DOHH2 (cell line): ENCODE measurements around the gene CETP.

Experiments used
- H3F3A ChIP-seq: fragments of 200-600 bp; sonication (generic), shearing (Covaris generic); 2 replicates; pipeline ENCODE4 v1.6.0; 2016; ENCODE audit warnings: antibody characterized with exemption, mild to moderate bottlenecking; ENCODE audit not compliant: control insufficient read depth, insufficient read depth
- H3K27ac ChIP-seq: fragments of 200-600 bp; sonication (generic); 2 replicates; pipeline ENCODE4 v1.5.1; 2014; ENCODE audit warnings: low read depth, mild to moderate bottlenecking, low read length, moderate library complexity
- H3K27me3 ChIP-seq: fragments of 200-600 bp; sonication (generic); 2 replicates; pipeline ENCODE4 v1.6.1; 2014; ENCODE audit warnings: mild to moderate bottlenecking, low read length, mixed read lengths; ENCODE audit not compliant: control insufficient read depth
- H3K36me3 ChIP-seq: fragments of 200-600 bp; sonication (generic); 2 replicates; pipeline ENCODE4 v1.6.1; 2014; ENCODE audit warnings: mild to moderate bottlenecking, low read length, moderate library complexity, mixed read lengths; ENCODE audit not compliant: control insufficient read depth
- H3K4me1 ChIP-seq: fragments of 200-600 bp; sonication (generic); 2 replicates; pipeline ENCODE4 v1.6.1; 2014; ENCODE audit warnings: mild to moderate bottlenecking, low read length, mixed read lengths; ENCODE audit not compliant: control insufficient read depth
- H3K4me2 ChIP-seq: fragments of 200-600 bp; sonication (generic); 2 replicates; pipeline ENCODE4 v1.6.0; 2014; ENCODE audit warnings: mild to moderate bottlenecking, low read length, moderate library complexity
- H3K4me3 ChIP-seq: fragments of 200-600 bp; sonication (generic); 2 replicates; pipeline ENCODE4 v1.5.1; 2014; ENCODE audit warnings: mild to moderate bottlenecking, low read length, mixed read lengths
- H3K79me2 ChIP-seq: fragments of 200-600 bp; sonication (generic); 2 replicates; pipeline ENCODE4 v1.6.1; 2014; ENCODE audit warnings: mild to moderate bottlenecking, low read length, mixed read lengths; ENCODE audit not compliant: control insufficient read depth
- H3K9me2 ChIP-seq: fragments of 200-600 bp; sonication (generic); replicated peaks from 2 replicates; pipeline ENCODE4 v1.6.1; 2014; ENCODE audit warnings: mild to moderate bottlenecking, low read length, mixed read lengths; ENCODE audit not compliant: control insufficient read depth
- H3K9me3 ChIP-seq: fragments of 200-600 bp; sonication (generic); 2 replicates; pipeline ENCODE4 v1.6.1; 2014; ENCODE audit warnings: antibody characterized with exemption, low read length, mixed read lengths; ENCODE audit not compliant: control insufficient read depth, insufficient read depth
- H4K20me1 ChIP-seq: fragments of 200-600 bp; sonication (generic); 2 replicates; pipeline ENCODE4 v1.6.0; 2014; ENCODE audit warnings: low read depth, mild to moderate bottlenecking, antibody characterized with exemption, low read length, moderate library complexity; ENCODE audit not compliant: control insufficient read depth, insufficient read depth
- CTCF ChIP-seq: fragments of 200-600 bp; sonication (generic); IDR thresholded peaks from one replicate; pipeline ENCODE4 v1.5.1; 2014; ENCODE audit warnings: antibody characterized with exemption, mild to moderate bottlenecking, low read depth, low read length; ENCODE audit not compliant: poor library complexity, severe bottlenecking
- EZH2phosphoT487 ChIP-seq: fragments of 200-600 bp; sonication (generic); IDR thresholded peaks from 2 replicates; pipeline ENCODE4 v1.6.1; 2017; ENCODE audit warnings: borderline replicate concordance, mild to moderate bottlenecking, antibody characterized with exemption, low read length, moderate library complexity, mixed read lengths

Gene CETP

GRCh38 chr16:56929639-56930038, 32.1 kb upstream of the CETP start:
- Histone ChIP-seq H3F3A (peaks cover 5% of the 10 kb centered on the region; the same call in 1 of the 2 replicates), H3K27ac (peak overlapping the region; percentile 94), H3K27me3 (no peaks in the 10 kb centered on the region), H3K79me2 (peaks cover 27% of the 10 kb centered on the region), H3K36me3 (peaks cover 26% of the 10 kb centered on the region), H3K9me2 (no peaks in the 10 kb centered on the region), H3K4me2 (peak overlapping the region; percentile 76), H4K20me1 (peaks cover 23% of the 10 kb centered on the region), H3K9me3 (no peaks in the 10 kb centered on the region), H3K4me3 (no peak overlapping the region), H3K4me1 (peaks cover 47% of the 10 kb centered on the region)
- TF ChIP-seq EZH2phosphoT487 = no peak
- no peak for TF ChIP-seq CTCF

GRCh38 chr16:56930486-56931270, 31.1 kb upstream of the CETP start:
- Histone ChIP-seq H3K4me3 (peak overlapping the region; percentile 100), H3K27ac (peak overlapping the region; percentile 94), H3K9me3 (no peaks in the 10 kb centered on the region), H3K36me3 (peaks cover 36% of the 10 kb centered on the region), H3F3A (peaks cover 8% of the 10 kb centered on the region; the same call in 1 of the 2 replicates), H3K9me2 (no peaks in the 10 kb centered on the region), H3K4me1 (peaks cover 58% of the 10 kb centered on the region), H3K79me2 (peaks cover 37% of the 10 kb centered on the region), H4K20me1 (peaks cover 32% of the 10 kb centered on the region), H3K4me2 (peak overlapping the region; percentile 76), H3K27me3 (no peaks in the 10 kb centered on the region)
- no peak for TF ChIP-seq CTCF
- TF ChIP-seq EZH2phosphoT487 = no peak

- Histone ChIP-seq H3K27ac (peak overlapping the region; percentile 94), H3K9me2 (no peaks in the 10 kb centered on the region), H3K4me2 (peak overlapping the region; percentile 76), H3K4me3 (peak overlapping the region; percentile 100), H3K27me3 (no peaks in the 10 kb centered on the region), H3K79me2 (peaks cover 44% of the 10 kb centered on the region), H3K36me3 (peaks cover 43% of the 10 kb centered on the region), H3K9me3 (no peaks in the 10 kb centered on the region), H4K20me1 (peaks cover 35% of the 10 kb centered on the region), H3F3A (peaks cover 11% of the 10 kb centered on the region), H3K4me1 (peaks cover 65% of the 10 kb centered on the region)
- TF ChIP-seq EZH2phosphoT487 = no peak
- TF ChIP-seq CTCF = no peak
These were observed 30.4 kb upstream of the CETP start for GRCh38 chr16:56931271-56931891.
